Activated CD8-positive, alpha-beta memory T cell treated with anti-CD3 and anti-CD28 coated beads for 24 hours (primary cell): ENCODE measurements around the gene PAX3.

ENCODE experiments used
- DNase-seq: peaks from one replicate; pipeline ENCODE4 v3.0.0-alpha.2; 2020

The PAX3 gene

GRCh38 chr2:222309766-222310165 is 11.0 kb upstream of the PAX3 start:
- no peak for DNase-seq

- DNase-seq = no peak
These were observed 10.6 kb upstream of the PAX3 start for GRCh38 chr2:222309361-222309760.

DNA sequence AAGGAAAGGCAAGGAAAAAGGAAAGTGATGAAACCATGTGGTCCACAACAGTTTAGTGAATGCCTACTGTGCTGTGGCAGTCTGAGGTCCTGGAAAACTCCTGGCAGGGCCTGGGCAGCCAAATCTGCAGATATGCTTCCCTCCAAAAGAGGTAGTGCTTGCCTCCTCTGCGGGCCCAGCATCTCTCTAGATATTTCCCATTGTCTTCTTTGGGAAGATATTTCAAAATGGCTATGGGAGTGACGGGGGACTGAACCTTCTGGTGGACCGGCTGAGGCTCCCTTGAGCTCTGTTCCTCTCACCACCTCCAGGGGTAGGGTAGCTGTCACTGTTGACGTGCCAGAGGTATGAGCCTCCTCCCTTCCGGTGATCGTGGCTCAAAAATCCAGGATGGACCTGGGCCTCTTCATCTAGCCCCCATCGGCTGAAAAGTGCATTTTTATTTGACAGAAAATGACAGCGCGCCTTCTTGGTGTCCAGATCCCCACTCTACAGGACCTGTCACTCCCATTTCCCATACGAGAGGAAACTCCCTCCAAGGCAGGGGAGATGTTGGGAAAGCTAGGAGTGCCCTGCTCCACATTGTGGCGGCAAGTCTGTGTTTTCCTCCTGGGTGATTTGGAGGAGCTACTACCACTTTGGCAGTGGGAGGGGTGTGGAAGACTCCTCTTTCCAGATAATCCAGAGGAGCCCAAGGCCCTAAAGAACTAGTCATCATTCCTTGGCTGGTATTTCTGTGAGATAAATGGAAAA is 9.4 kb upstream of the PAX3 start:
- no peak for DNase-seq

GRCh38 chr2:222307143-222307756 is 8.5 kb upstream of the PAX3 start:
- DNase-seq = no peak

GRCh38 chr2:222306393-222307142 is 7.8 kb upstream of the PAX3 start:
- DNase-seq = no peak

DNA sequence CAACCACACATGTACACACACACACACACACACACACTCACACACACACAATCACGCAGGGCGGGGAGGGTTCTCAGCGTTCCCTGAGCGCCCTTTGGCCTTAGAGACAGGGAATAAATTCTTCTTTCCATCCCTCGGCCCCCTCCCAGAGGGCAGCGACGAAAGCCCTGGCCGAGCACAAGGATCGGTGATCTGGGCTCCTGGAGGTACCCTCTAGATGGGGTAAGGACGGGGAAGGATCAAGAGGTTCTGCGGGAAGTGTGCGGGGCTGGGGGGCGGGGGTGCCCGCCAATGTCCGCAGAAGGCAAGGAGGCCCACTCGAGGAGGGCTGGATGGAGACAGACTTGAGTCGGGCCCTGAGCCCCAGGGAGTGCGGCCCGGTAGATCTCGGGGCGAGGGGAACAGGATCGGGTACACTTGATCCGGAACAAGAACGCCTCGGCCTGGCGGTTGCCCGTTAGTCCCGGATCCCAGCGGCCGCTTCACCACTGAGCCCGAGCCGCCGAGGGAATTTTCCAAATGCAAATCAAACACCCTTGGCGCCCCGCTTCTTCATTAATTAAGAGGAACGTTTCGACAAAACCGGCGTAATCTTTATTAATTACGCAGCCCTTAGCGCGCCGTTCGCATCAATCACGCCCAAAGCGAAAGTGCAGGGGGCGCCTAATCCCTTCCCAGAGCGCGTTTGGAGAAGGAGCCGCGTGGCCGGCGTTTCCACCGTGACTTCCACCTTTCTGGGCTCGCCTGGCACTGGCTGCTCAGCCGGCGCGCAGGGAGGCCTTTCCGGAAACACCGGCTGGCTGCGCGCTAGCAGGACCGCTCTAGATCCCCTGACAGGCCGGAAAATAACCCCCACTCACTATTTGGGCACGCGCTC is 7.0 kb upstream of the PAX3 start:
- DNase-seq = no peak

DNA sequence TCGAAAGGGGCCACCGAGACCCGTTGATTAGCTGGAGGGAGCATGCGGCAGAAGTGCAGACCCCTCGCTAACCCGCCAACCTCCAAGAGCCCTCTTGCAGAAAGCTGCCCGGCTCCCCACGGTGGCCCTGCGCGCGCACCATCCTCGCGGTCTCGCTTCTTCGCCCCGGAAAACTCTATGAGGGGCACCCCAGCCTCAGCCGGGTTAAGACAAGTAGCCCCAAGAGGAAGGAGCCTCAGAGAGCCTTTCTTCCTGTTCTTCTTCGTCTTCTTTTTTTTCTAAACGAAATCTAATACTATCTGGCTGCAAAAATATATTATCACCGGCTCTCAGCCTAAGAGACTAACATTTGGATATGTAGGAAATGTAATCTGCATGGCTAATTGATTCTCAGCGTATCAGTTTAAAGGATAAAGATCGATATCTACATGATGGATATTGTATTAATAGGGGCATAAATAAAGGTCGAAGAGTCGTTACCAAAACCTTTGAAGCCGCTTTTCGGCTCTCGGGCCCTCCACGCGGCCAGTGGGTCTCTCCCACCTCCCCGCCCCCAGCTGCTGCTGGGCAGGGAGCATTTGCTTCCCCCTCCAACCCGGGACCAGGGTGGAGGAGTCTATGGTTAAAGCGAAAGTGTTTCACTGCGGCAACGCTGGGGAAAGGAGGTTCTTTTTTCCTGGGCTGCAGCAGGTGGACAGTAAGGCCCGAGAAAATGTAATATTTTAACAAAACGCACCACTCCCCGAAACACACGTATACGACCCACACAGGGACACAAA is 6.1 kb upstream of the PAX3 start:
- DNase-seq = no peak

GRCh38 chr2:222303828-222304736 is 5.3 kb upstream of the PAX3 start:
- DNase-seq = no peak

DNA sequence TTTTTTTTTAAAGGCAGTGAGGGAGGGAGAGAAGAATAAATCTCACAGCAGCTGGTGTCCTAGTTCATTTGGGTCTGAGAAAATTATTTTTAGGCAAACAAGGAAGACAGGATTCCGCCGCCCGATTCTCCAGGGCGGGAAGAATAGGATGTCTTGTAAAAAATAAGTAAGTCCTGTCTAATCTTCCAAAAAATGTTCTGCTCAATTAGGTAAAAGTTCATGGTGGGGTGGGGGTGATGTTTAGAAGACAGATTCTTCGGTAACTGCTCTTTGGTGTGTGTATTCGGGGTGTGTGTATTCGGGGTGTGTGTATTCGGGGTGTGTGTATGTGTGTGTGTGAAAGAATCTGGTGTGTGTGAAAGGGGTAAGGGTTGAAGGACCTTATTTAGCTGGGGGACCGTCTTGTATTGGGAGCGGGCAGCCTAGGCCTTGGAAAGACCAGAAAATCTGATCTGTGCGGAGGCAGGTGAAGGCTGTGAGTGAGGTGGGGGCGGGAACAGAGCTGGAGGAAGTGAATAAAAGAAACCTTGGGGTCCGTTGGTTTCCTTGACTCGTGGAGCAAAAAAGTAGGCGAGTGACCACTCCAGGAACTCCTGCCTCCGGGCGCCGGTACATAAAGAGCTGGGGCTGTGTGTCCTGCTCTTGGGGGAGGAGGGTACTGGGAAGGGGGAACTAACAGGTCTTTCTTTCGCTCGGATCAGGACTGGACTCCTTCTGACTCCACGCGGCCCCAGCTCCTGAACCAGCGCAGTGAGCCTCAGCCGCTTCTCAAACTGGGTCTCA is 4.4 kb upstream of the PAX3 start:
- no peak for DNase-seq

DNA sequence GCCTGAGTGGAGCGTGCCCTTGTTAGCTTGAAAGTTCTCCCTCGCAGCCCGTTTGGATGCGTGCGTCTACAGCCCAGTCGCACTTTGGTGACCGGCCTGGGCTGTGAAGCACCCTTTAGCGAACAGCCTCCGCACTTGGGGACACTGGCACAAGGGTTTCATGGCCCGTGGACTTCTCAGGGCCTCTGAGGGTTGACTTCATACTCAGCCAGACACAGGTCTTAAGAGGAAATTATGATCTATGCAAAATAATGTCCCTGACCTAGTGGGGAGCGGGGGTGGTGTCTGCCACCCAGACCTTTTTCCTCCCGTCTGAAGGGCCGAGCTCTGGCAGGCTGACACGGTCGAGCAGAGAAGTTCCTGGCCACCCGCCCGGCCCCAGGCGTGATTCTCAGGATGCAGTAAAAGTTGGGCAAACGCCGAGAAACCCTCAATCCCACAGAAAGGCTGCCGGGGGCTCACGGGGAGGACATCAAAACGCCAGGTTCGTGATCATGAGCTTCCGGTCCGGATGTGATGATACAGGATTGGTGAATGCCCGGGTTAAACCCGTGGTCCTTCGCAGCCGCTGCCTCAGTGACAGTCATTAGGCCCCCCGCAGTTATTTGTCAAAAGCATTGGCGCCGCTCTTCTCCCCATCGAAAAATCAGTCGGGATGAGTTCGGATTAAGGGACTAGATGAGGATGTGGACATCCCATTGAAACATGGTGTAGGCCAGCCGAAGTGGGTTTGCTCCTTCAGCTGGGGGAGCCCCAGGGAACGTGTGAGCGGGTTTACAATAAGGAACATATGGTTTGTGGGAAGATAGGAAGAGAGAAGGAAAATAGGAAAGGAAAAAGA is 3.6 kb upstream of the PAX3 start:
- no peak for DNase-seq

- no peak for DNase-seq
These were observed 3.0 kb upstream of the PAX3 start for GRCh38 chr2:222301796-222302118.

GRCh38 chr2:222301053-222301795 is 2.4 kb upstream of the PAX3 start:
- DNase-seq = no peak

DNA sequence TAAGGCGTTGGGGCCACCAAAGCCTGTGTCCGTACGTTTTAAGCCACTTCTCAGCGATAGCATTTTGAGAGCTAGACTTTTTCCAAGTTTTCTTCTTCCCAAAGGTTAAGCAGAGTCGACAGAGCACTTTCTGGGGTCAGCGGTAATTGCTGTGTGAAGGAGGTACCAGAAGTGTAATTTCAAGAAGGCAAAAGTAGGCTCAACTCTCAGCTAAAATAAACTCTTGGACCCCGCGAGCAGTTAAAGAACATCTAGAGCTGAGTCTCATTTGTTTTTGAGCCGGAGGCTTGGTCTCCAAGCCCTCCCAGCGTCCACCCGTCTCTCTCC is 1.9 kb upstream of the PAX3 start:
- no peak for DNase-seq

GRCh38 chr2:222299906-222300725 is 1.3 kb upstream of the PAX3 start:
- DNase-seq = no peak

GRCh38 chr2:222298001-222298310 is 842 bp downstream of the PAX3 start:
- DNase-seq = no peak

DNA sequence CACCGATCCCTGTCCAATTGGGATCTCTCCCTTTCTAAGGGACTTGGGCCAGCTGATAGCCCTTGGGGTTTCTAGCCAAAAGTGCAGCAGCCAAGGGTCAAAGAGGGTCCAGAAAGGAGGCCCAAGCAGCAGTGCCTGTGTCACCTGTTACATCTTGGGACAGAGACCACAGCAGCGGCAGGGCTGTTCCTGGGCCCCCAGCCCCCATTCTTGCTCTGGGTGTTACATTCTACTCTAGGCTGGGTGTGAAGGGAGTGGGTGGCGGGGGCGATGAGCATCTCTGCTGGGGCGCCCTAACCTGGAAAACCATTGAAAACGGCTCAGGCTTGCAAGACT is 1.2 kb downstream of the PAX3 start:
- DNase-seq = no peak

GRCh38 chr2:222296911-222297599 is 1.7 kb downstream of the PAX3 start:
- no peak for DNase-seq

DNA sequence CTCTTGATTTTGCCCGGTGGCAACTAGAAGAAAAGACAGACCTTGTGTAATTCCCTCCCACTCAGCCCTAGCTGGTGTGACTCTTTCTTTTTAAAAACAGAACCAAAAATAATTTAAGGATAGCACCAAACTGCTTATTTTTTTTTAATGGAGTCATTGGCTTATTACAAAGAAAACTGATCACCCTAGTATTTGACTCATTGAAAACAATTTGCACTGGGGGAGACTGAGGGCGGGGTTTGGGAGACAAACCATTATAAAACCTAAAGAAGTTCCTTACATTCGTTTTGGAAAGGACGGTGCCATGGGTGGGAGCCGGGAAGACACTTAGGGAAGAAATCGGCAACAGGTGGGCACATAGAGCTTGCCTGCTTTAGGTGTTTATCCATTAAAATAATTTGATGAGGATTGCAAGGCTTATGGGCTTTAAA is 2.5 kb downstream of the PAX3 start:
- no peak for DNase-seq
